DMS79 treated with DMSO at 0.1 percent for 48 hours (cell line): ENCODE measurements around the gene RPL29.

Experiments
- DNase-seq: peaks from one replicate; lab custom pipeline; 2025; lab: John Stamatoyannopoulos, UW

The RPL29 gene

GRCh38 chr3:51945031-51945840 is 50.5 kb downstream of the RPL29 start:
- DNase-seq: no peak

GRCh38 chr3:51944451-51945021 is 51.2 kb downstream of the RPL29 start:
- DNase-seq: no peak
